ENCODE measurements around the gene CCR2. TPM values are rescaled to one million over a fixed set of nuclear protein-coding genes. Genes with fewer than 3 reads are reported as not detected.

Gene CCR2
- polyA plus RNA-seq, 3 donors: 20.5 to 181 (median 145) TPM

DNA sequence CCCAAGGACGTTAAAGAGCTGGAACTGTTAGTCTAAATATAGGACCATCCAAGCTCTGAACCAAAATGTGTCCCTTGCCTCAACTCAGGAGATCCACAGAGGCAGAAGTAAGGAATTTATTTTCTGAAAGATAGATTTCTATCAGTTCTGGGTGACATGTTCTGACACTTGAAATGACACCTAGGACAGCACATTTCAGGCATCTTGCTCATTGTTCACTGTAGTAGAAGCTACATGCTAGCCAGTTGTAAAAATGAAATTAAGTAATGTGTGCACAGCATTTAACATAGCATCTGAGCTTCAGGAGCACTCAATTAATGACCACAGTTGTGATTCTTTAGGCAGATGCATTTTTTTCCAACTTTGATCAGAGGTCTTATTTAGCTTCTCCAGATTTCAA, 567 bp downstream of the CCR2 start:
- peaks cover 71 to 99% of the 10 kb centered on the region in 2 donors for H3K4me1 ChIP-seq (ENCODE audit: control insufficient read depth in 1 of 2, insufficient read depth in 2 of 2, low read length in 2 of 2)
- peaks cover 33 to 34% of the 10 kb centered on the region in 2 donors for H3K36me3 Mint-ChIP-seq
- TF ChIP-seq, protein P1, sequence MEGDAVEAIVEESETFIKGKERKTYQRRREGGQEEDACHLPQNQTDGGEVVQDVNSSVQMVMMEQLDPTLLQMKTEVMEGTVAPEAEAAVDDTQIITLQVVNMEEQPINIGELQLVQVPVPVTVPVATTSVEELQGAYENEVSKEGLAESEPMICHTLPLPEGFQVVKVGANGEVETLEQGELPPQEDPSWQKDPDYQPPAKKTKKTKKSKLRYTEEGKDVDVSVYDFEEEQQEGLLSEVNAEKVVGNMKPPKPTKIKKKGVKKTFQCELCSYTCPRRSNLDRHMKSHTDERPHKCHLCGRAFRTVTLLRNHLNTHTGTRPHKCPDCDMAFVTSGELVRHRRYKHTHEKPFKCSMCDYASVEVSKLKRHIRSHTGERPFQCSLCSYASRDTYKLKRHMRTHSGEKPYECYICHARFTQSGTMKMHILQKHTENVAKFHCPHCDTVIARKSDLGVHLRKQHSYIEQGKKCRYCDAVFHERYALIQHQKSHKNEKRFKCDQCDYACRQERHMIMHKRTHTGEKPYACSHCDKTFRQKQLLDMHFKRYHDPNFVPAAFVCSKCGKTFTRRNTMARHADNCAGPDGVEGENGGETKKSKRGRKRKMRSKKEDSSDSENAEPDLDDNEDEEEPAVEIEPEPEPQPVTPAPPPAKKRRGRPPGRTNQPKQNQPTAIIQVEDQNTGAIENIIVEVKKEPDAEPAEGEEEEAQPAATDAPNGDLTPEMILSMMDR (IDR thresholded peaks at IDR 0.05): no peak

DNA sequence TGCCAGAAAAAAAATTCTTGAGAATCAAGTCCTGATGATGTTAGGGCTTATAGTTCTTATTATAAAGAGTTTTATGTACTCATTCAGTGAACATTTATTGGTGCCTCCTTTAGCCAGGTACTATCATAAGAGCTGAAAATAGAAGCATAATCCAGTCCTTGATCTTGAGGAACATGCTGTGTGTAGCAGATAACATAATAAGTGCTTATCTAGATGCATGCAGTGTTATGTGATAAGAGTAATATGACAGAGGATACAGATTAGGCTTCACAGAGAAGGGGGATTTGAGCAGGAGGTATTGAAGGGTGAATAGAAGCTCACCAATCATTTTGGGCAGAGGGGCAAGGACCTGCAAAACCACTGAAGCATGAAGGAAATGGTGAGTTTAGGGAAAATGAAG, 1.1 kb downstream of the CCR2 start:
- peaks cover 96% of the 10 kb centered on the region for H3K4me1 Mint-ChIP-seq
- Histone ChIP-seq H4K20me1 (ENCODE audit: insufficient read depth, low read length) (peaks cover 16% of the 10 kb centered on the region), H3K27me3 (ENCODE audit: control insufficient read depth in 2 of 2, insufficient read depth in 2 of 2, low read length in 2 of 2) (no peaks in the 10 kb centered on the region), H3K9ac (ENCODE audit: insufficient read depth, low read length, poor library complexity, severe bottlenecking) (peak overlapping the region; percentile 73), H2AFZ (ENCODE audit: insufficient read depth, low read depth, low read length, poor library complexity, severe bottlenecking) (no peak overlapping the region), H3K4me3 (replicated peaks in 1 of 3; ENCODE audit: low read depth in 2 of 3, low read length in 3 of 3) (peak overlapping the region; percentile 54 to 92 (median 68)), H3K27ac (ENCODE audit: low read depth in 1 of 2, low read length in 2 of 2) (peak overlapping the region in 1 of 2 donors; percentile 88), H3K36me3 (replicated peaks in 1 of 2; ENCODE audit: control insufficient read depth in 1 of 2, insufficient read depth in 2 of 2, low read length in 2 of 2) (peaks cover 31 to 32% of the 10 kb centered on the region in 2 donors), H3K4me1 (ENCODE audit: control insufficient read depth in 1 of 2, insufficient read depth in 2 of 2, low read length in 2 of 2) (peaks cover 71 to 99% of the 10 kb centered on the region in 2 donors), H3K9me3 (replicated peaks in 1 of 2; ENCODE audit: control insufficient read depth in 1 of 2, insufficient read depth in 1 of 2, low read length in 2 of 2) (no peaks in the 10 kb centered on the region), H3K79me2 (ENCODE audit: insufficient read depth, low read length) (peaks cover 77% of the 10 kb centered on the region), H3K4me2 (replicated peaks; ENCODE audit: extremely low read depth, low read length, poor library complexity, severe bottlenecking) (peak overlapping the region; percentile 96)
- H3K27me3 Mint-ChIP-seq (ENCODE audit: low read depth in 3 of 3): peaks cover 0 to 3% (median 2%) of the 10 kb centered on the region in 3 donors
- no peaks in the 10 kb centered on the region for H3K9me3 Mint-ChIP-seq
- H3K27ac Mint-ChIP-seq: peak overlapping the region; percentile 61 to 96 (median 83)
- H3K36me3 Mint-ChIP-seq: peaks cover 38% of the 10 kb centered on the region in 2 donors
- intact Hi-C loops (cut with micrococcal nuclease): loop anchor here in 1 of 2 donors (5.0 kb wide), 2 partner anchors 33 to 53 kb away; no protein-coding TSS in a partner anchor
- H3K4me3 Mint-ChIP-seq: peak overlapping the region; percentile 85 to 99
- TF ChIP-seq, protein P1 (IDR thresholded peaks at IDR 0.05): no peak
- no peak for DNase-seq

More for the DNA sequence above, 567 bp downstream of the CCR2 start:
- peaks cover 0 to 3% (median 2%) of the 10 kb centered on the region in 3 donors for H3K27me3 Mint-ChIP-seq (ENCODE audit: low read depth in 3 of 3)
- H3K4me3 Mint-ChIP-seq: peak overlapping the region; percentile 85 to 99
- peak overlapping the region; percentile 73 for H3K9ac ChIP-seq (ENCODE audit: insufficient read depth, low read length, poor library complexity, severe bottlenecking)
- peak overlapping the region; percentile 35 for H2AFZ ChIP-seq (ENCODE audit: insufficient read depth, low read depth, low read length, poor library complexity, severe bottlenecking)
- WGBS (ENCODE audit: insufficient coverage): no CpG with 5 or more reads among the region's 1 CpG
- H3K27ac Mint-ChIP-seq: peak overlapping the region; percentile 80 to 96 (median 91)
- peaks cover 96% of the 10 kb centered on the region for H3K4me1 Mint-ChIP-seq
- H3K36me3 ChIP-seq (replicated peaks in 1 of 2; ENCODE audit: control insufficient read depth in 1 of 2, insufficient read depth in 2 of 2, low read length in 2 of 2): peaks cover 26 to 27% of the 10 kb centered on the region in 2 donors
- H3K4me3 ChIP-seq (replicated peaks in 1 of 3; ENCODE audit: low read depth in 2 of 3, low read length in 3 of 3): peak overlapping the region; percentile 54 to 92 (median 68)
- H3K4me2 ChIP-seq (replicated peaks; ENCODE audit: extremely low read depth, low read length, poor library complexity, severe bottlenecking): peak overlapping the region; percentile 96
- H3K9me3 ChIP-seq (replicated peaks in 1 of 2; ENCODE audit: control insufficient read depth in 1 of 2, insufficient read depth in 1 of 2, low read length in 2 of 2): no peaks in the 10 kb centered on the region
- no peaks in the 10 kb centered on the region for H3K9me3 Mint-ChIP-seq
- H3K27me3 ChIP-seq (ENCODE audit: control insufficient read depth in 2 of 2, insufficient read depth in 2 of 2, low read length in 2 of 2): no peaks in the 10 kb centered on the region
- intact Hi-C loops (cut with micrococcal nuclease): loop anchor here in 1 of 2 donors (5.0 kb wide), 1 partner anchor 52 kb away; no protein-coding TSS in a partner anchor
- H3K27ac ChIP-seq (ENCODE audit: low read depth in 1 of 2, low read length in 2 of 2): peak overlapping the region; percentile 83 to 88
- peaks cover 72% of the 10 kb centered on the region for H3K79me2 ChIP-seq (ENCODE audit: insufficient read depth, low read length)
- DNase-seq: no peak
- H4K20me1 ChIP-seq (ENCODE audit: insufficient read depth, low read length): peaks cover 15% of the 10 kb centered on the region

Data from CD14-positive monocyte (primary cell).